Brain microvascular endothelial cell (primary cell): Measurements from ENCODE around the gene IGF1R.

Source experiments
- DNase-seq: peaks from one replicate; pipeline ENCODE4 v3.0.0-alpha.2; 2020
- H3K27ac ChIP-seq: fragments of 250-450 bp; sonication (Bioruptor Pico); 2 replicates; pipeline ENCODE4 v1.5.1; 2020; ENCODE audit warnings: mild to moderate bottlenecking, moderate library complexity
- H3K27me3 ChIP-seq: fragments of 250-450 bp; sonication (Bioruptor Pico); replicated peaks from 2 replicates; pipeline ENCODE4 v1.5.1; 2020; ENCODE audit warnings: mild to moderate bottlenecking
- H3K36me3 ChIP-seq: fragments of 250-450 bp; sonication (Bioruptor Pico); replicated peaks from 2 replicates; pipeline ENCODE4 v1.5.1; 2020; ENCODE audit warnings: mild to moderate bottlenecking
- H3K4me3 ChIP-seq: 2 replicates; pipeline ENCODE4 v1.5.1; 2011; ENCODE audit warnings: low read depth, mild to moderate bottlenecking, control low read depth, low read length, moderate library complexity
- CTCF ChIP-seq: IDR thresholded peaks from 2 replicates; pipeline ENCODE4 v1.5.1; 2011; ENCODE audit warnings: low read depth, mild to moderate bottlenecking, moderate library complexity, low read length, control low read depth, inconsistent platforms; ENCODE audit errors: missing control alignments
- in situ Hi-C: cut with HindIII; loops from 2 replicates; pipeline ENCODE4 v1.10.0; 2017; ENCODE audit warnings: low sequenced_read_pairs, low pct_ligation_motif_present

Gene IGF1R

GRCh38 chr15:98884894-98885293 is 236.6 kb downstream of the IGF1R start:
- Histone ChIP-seq H3K36me3 (no peaks in the 10 kb centered on the region), H3K27me3 (no peaks in the 10 kb centered on the region), H3K27ac (no peak overlapping the region), H3K4me3 (no peak overlapping the region)
- in situ Hi-C loops, result no loop called here
- DNase-seq, result no peak
- no peak for TF ChIP-seq CTCF

- Histone ChIP-seq H3K4me3 (no peak overlapping the region), H3K36me3 (no peaks in the 10 kb centered on the region), H3K27me3 (no peaks in the 10 kb centered on the region), H3K27ac (no peak overlapping the region)
- no peak for DNase-seq
- no peak for TF ChIP-seq CTCF
- in situ Hi-C loops, result no loop called here
Observed at GRCh38 chr15:98887976-98888375, 239.6 kb downstream of the IGF1R start.

GRCh38 chr15:98888820-98889479 is 240.6 kb downstream of the IGF1R start:
- in situ Hi-C loops, result no loop called here
- peak; percentile 48 for DNase-seq
- no peaks in the 10 kb centered on the region for H3K36me3 ChIP-seq
- H3K4me3 ChIP-seq, result no peak overlapping the region
- no peak for TF ChIP-seq CTCF
- H3K27me3 ChIP-seq, result no peaks in the 10 kb centered on the region
- peak overlapping the region; percentile 98 for H3K27ac ChIP-seq

GRCh38 chr15:98889930-98890695 is 241.8 kb downstream of the IGF1R start:
- TF ChIP-seq CTCF, result no peak
- Histone ChIP-seq H3K27me3 (no peaks in the 10 kb centered on the region), H3K36me3 (no peaks in the 10 kb centered on the region), H3K4me3 (no peak overlapping the region), H3K27ac (peak overlapping the region; percentile 98)
- DNase-seq, result peak; percentile 99
- in situ Hi-C loops, result no loop called here

- Histone ChIP-seq H3K27me3 (no peaks in the 10 kb centered on the region), H3K36me3 (no peaks in the 10 kb centered on the region), H3K4me3 (no peak overlapping the region), H3K27ac (peak overlapping the region; percentile 98)
- no peak for TF ChIP-seq CTCF
- in situ Hi-C loops, result no loop called here
- DNase-seq, result no peak
Observed at GRCh38 chr15:98891301-98891700, 243.0 kb downstream of the IGF1R start.

- H3K27me3 ChIP-seq, result no peaks in the 10 kb centered on the region
- no peak overlapping the region for H3K27ac ChIP-seq
- no peak overlapping the region for H3K4me3 ChIP-seq
- H3K36me3 ChIP-seq, result no peaks in the 10 kb centered on the region
- TF ChIP-seq CTCF, result no peak
- no peak for DNase-seq
- in situ Hi-C loops, result no loop called here
Observed at GRCh38 chr15:98893401-98893800, 245.1 kb downstream of the IGF1R start.
